IPS-20b (cell line): ENCODE measurements around the gene WIF1.

ENCODE experiments used
- H3K27ac ChIP-seq: one replicate; pipeline ENCODE4 v1.5.1; 2013; ENCODE audit warnings: low read length
- H3K27me3 ChIP-seq: 2 replicates; pipeline ENCODE4 v1.6.1; 2013; ENCODE audit warnings: mild to moderate bottlenecking, low read length, inconsistent platforms; ENCODE audit not compliant: insufficient read depth
- H3K36me3 ChIP-seq: 2 replicates; pipeline ENCODE4 v1.6.1; 2013; ENCODE audit warnings: low read depth, mild to moderate bottlenecking, inconsistent platforms, low read length, moderate library complexity; ENCODE audit not compliant: insufficient read depth
- H3K4me1 ChIP-seq: 2 replicates; pipeline ENCODE4 v1.6.1; 2013; ENCODE audit warnings: mild to moderate bottlenecking, control low read depth, inconsistent platforms, low read length, moderate library complexity; ENCODE audit not compliant: insufficient read depth
- H3K4me3 ChIP-seq: 2 replicates; pipeline ENCODE4 v1.5.1; 2013; ENCODE audit warnings: mild to moderate bottlenecking, low read length, inconsistent platforms
- H3K9ac ChIP-seq: 2 replicates; pipeline ENCODE4 v1.6.1; 2013; ENCODE audit warnings: low read depth, mild to moderate bottlenecking, inconsistent platforms, low read length, moderate library complexity
- H3K9me3 ChIP-seq: 2 replicates; pipeline ENCODE4 v1.6.1; 2013; ENCODE audit warnings: mild to moderate bottlenecking, low read depth, low read length, inconsistent platforms; ENCODE audit not compliant: insufficient read depth

Gene WIF1, protein sequence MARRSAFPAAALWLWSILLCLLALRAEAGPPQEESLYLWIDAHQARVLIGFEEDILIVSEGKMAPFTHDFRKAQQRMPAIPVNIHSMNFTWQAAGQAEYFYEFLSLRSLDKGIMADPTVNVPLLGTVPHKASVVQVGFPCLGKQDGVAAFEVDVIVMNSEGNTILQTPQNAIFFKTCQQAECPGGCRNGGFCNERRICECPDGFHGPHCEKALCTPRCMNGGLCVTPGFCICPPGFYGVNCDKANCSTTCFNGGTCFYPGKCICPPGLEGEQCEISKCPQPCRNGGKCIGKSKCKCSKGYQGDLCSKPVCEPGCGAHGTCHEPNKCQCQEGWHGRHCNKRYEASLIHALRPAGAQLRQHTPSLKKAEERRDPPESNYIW

GRCh38 chr12:65121049-65121955 lies at the start of gene WIF1:
TSS of gene WIF1 (minus strand) at chr12:65121305. CDS start at chr12:65121191, 114 bp downstream.
- peaks cover 70% of the 10 kb centered on the region for H3K27me3 ChIP-seq

DNA sequence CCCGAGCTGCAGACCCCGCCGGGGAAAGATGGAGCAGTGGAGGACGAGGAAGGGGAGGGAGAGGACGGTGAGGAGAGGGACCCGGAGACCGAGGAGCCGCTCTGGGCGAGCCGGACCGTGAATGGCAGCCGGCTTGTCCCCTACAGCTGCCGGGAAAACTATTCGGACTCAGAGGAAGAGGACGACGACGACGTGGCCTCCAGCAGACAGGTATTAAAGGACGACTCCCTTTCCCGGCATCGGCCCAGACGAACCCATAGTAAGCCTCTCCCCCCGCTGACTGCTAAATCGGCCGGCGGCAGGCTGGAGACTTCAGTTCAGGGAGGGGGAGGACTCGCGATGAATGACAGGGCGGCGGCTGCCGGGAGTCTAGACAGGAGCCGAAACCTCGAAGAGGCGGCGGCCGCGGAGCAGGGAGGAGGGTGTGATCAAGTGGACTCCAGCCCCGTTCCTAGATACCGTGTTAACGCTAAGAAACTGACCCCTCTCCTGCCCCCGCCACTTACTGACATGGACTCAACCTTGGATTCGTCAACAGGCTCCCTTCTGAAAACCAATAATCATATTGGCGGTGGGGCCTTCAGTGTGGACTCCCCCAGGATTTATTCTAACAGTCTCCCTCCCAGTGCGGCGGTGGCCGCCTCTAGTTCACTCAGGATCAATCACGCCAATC lies 49.2 kb upstream of the WIF1 start:
- Histone ChIP-seq H3K36me3 (peaks cover 16% of the 10 kb centered on the region), H3K27me3 (peaks cover 18% of the 10 kb centered on the region), H3K4me3 (peak overlapping the region; percentile 96), H3K9ac (peak overlapping the region; percentile 92; the same call in 1 of the 2 replicates), H3K9me3 (no peaks in the 10 kb centered on the region), H3K27ac (no peak overlapping the region), H3K4me1 (peaks cover 5% of the 10 kb centered on the region; the same call in 1 of the 2 replicates)

More at GRCh38 chr12:65121049-65121955, at the start of gene WIF1:
- H3K9me3 ChIP-seq, result no peaks in the 10 kb centered on the region
- no peaks in the 10 kb centered on the region for H3K36me3 ChIP-seq
- H3K4me1 ChIP-seq, result no peaks in the 10 kb centered on the region
- peak within 1 kb of the TSS; percentile 63; the same call in 1 of the 2 replicates for H3K4me3 ChIP-seq
- H3K9ac ChIP-seq, result peak within 1 kb of the TSS; percentile 23; the same call in 1 of the 2 replicates
- H3K27ac ChIP-seq, result no peak within 1 kb of the TSS

DNA sequence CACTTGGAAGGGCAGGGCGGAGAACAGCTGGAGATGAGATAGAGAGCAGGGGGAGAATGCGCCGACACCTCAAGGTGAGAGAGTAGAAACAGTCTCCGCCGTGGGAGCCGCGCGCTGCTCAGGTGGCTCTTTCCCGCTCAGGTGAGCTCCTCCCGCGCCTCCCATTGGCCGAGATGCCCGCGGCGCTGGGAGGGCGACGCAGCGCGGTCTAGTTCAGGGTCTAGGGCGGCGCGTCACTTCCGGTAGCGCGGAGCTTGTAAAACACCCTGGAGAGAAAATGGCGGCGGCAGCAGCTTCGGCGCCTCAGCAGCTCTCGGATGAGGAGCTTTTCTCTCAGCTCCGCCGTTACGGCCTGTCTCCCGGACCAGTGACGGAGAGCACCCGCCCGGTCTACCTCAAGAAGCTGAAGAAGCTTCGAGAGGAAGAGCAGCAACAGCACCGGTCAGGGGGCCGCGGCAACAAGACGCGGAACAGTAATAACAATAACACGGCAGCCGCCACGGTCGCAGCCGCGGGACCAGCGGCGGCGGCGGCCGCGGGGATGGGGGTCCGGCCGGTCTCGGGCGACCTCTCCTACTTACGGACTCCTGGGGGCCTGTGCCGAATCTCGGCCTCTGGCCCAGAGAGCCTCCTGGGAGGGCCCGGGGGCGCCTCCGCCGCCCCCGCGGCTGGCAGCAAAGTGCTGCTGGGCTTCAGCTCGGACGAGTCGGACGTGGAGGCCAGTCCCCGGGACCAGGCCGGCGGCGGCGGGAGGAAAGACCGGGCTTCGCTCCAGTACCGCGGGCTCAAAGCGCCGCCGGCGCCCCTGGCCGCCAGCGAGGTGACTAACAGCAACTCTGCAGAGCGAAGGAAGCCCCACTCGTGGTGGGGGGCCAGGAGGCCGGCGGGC lies 48.5 kb upstream of the WIF1 start, which contains the start of gene LEMD3:
Gene LEMD3, plus strand, starts transcription at position 264 of the 889 bp plus-strand sequence. Its CDS starts 14 bp downstream, at position 278.
- H3K9ac ChIP-seq, result peak within 1 kb of the TSS; percentile 92; the same call in 1 of the 2 replicates
- H3K36me3 ChIP-seq, result peaks cover 8% of the 10 kb centered on the region
- no peak within 1 kb of the TSS for H3K27ac ChIP-seq

DNA sequence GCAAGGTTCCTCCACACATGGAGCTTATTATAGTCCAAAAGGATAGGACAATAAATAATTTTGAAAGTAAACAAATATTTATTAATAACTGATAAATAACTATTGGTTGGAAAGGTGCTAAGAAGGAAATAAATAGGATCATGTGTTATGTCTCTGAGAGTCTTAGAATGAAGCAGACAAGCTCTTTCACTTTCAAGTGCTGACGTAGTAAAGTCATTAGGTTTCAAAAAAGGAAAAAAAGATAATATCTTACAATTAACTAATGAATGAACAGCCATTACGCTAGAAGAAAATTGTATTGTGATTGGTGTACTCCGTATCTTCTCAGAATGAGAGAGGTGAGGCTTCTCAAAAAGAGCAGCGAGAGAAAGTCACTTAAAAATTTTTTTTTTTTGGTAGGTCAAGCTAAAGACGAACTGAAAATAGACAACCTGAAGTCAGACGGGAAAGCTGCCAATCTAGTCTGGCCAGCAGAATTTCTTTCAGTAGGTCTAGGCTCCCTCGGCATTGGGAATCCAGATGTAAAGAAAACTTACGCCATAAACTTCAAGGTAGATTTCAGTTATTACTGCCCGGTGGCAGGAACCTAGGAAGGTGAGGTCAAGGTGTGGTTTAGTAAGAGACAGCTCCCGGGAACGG lies 47.7 kb upstream of the WIF1 start:
- no peak overlapping the region for H3K27ac ChIP-seq
- peak overlapping the region; percentile 96 for H3K4me3 ChIP-seq
- H3K9me3 ChIP-seq, result no peaks in the 10 kb centered on the region
- peaks cover 5% of the 10 kb centered on the region; the same call in 1 of the 2 replicates for H3K4me1 ChIP-seq
- H3K27me3 ChIP-seq, result peaks cover 18% of the 10 kb centered on the region
- peak overlapping the region; percentile 92; the same call in 1 of the 2 replicates for H3K9ac ChIP-seq
- H3K36me3 ChIP-seq, result 0 out of 2 replicates have a peak, but pooled peaks cover 3% of the 10 kb centered on the region

More for the DNA sequence above, 48.5 kb upstream of the WIF1 start, which contains the start of gene LEMD3:
- Histone ChIP-seq H3K9me3 (no peaks in the 10 kb centered on the region), H3K4me1 (peaks cover 5% of the 10 kb centered on the region; the same call in 1 of the 2 replicates), H3K4me3 (peak within 1 kb of the TSS; percentile 96), H3K27me3 (peaks cover 18% of the 10 kb centered on the region)

DNA sequence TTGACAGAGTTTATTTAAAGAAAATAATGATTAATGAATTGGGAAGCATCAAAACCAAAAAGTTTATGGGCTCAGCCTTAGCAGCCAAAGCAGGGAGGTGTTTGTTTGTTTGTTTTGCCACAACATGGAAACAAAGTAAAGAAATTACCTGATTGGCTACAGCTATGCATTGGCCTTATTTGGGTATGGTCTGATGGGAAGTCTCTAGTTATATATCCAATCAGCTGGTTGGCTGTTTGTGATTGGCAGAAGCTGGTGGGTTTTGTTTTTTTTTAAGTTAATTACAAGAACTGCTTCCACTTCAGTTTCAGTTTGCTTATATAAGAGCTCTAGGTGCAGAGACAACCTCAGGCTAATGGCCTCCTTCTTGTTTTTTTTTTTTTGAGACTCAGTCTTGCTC lies 43.7 kb upstream of the WIF1 start:
- H3K36me3 ChIP-seq, result no peaks in the 10 kb centered on the region
- H3K4me3 ChIP-seq, result no peak overlapping the region
- no peaks in the 10 kb centered on the region for H3K4me1 ChIP-seq
- no peak overlapping the region for H3K9ac ChIP-seq
- H3K27me3 ChIP-seq, result peaks cover 26% of the 10 kb centered on the region
- no peak overlapping the region for H3K27ac ChIP-seq
- H3K9me3 ChIP-seq, result no peaks in the 10 kb centered on the region

DNA sequence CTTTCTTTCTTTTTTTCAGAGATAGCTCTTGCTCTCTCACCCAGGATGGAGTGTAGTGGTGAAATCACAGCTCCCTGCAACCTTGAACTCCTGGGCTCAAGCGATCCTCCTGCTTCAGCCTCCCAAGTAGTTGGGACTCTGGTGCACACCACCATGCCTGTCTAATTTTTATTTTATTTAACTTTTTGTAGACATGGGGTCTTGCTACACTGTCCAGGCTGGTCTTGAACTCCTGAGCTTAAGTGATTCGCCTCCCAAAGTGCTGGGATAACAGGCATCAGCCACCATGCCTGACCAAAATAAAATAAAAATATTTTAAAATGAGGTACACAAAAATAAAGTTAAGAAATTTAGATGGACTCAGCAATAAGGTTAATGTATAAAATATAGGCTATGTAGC lies 43.1 kb upstream of the WIF1 start:
- H3K9ac ChIP-seq, result no peak overlapping the region
- H3K4me1 ChIP-seq, result no peaks in the 10 kb centered on the region

GRCh38 chr12:65162609-65163008 lies 41.5 kb upstream of the WIF1 start:
- Histone ChIP-seq H3K9ac (no peak overlapping the region), H3K27me3 (0 out of 2 replicates have a peak, but pooled peaks cover 14% of the 10 kb centered on the region), H3K4me3 (no peak overlapping the region), H3K36me3 (no peaks in the 10 kb centered on the region), H3K4me1 (no peaks in the 10 kb centered on the region), H3K9me3 (no peaks in the 10 kb centered on the region), H3K27ac (no peak overlapping the region)

More for the DNA sequence above, 43.1 kb upstream of the WIF1 start:
- no peak overlapping the region for H3K27ac ChIP-seq
- peaks cover 26% of the 10 kb centered on the region for H3K27me3 ChIP-seq
- H3K4me3 ChIP-seq, result no peak overlapping the region
- no peaks in the 10 kb centered on the region for H3K9me3 ChIP-seq
- no peaks in the 10 kb centered on the region for H3K36me3 ChIP-seq

GRCh38 chr12:65157091-65157490 lies 36.0 kb upstream of the WIF1 start:
- Histone ChIP-seq H3K9me3 (no peaks in the 10 kb centered on the region), H3K27ac (no peak overlapping the region), H3K27me3 (0 out of 2 replicates have a peak, but pooled peaks cover 8% of the 10 kb centered on the region), H3K4me3 (no peak overlapping the region), H3K4me1 (no peaks in the 10 kb centered on the region), H3K9ac (no peak overlapping the region), H3K36me3 (no peaks in the 10 kb centered on the region)

GRCh38 chr12:65156366-65156841 lies 35.3 kb upstream of the WIF1 start:
- Histone ChIP-seq H3K27me3 (0 out of 2 replicates have a peak, but pooled peaks cover 8% of the 10 kb centered on the region), H3K36me3 (no peaks in the 10 kb centered on the region), H3K4me3 (no peak overlapping the region), H3K27ac (no peak overlapping the region), H3K9ac (no peak overlapping the region), H3K4me1 (no peaks in the 10 kb centered on the region), H3K9me3 (no peaks in the 10 kb centered on the region)

DNA sequence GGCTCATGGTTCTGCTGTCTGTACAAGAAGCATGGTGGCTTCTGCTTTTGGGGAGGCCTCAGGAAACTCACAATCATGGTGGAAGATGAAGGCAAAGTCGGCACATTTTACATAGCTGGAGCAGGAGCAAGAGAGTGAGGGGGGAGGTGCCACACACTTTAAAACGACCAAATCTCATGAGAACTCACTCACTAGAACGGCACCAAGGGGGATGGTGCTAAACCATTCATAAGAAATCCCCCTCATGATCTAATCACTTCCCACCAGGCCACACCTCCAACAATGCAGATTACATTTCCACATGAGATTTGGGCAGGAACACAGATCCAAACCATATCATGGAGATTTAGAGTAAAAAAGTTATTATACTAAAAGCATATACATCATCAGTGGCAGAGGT lies 34.7 kb upstream of the WIF1 start:
- Histone ChIP-seq H3K27ac (no peak overlapping the region), H3K27me3 (0 out of 2 replicates have a peak, but pooled peaks cover 8% of the 10 kb centered on the region), H3K9ac (no peak overlapping the region), H3K36me3 (no peaks in the 10 kb centered on the region), H3K9me3 (no peaks in the 10 kb centered on the region), H3K4me3 (no peak overlapping the region), H3K4me1 (no peaks in the 10 kb centered on the region)
